HL-60 (cell line): Measurements from ENCODE around the gene DENND4A.

Experiments used
- DNase-seq, 2 experiments: peaks; one replicate each; pipeline ENCODE4 v3.0.0-alpha.2; 2010 to 2020; ENCODE audit warnings: low read depth in 1 of 2, low spot score in 1 of 2
- H3K27ac ChIP-seq: fragments of 250-450 bp; sonication (Bioruptor Pico); replicated peaks from 2 replicates; pipeline ENCODE4 v1.5.1; 2020; ENCODE audit warnings: mild to moderate bottlenecking, moderate library complexity
- H3K27me3 ChIP-seq: fragments of 250-450 bp; sonication (Bioruptor Pico); 2 replicates; pipeline ENCODE4 v1.5.1; 2021; ENCODE audit warnings: mild to moderate bottlenecking, moderate library complexity; ENCODE audit not compliant: insufficient read depth, poor library complexity, severe bottlenecking
- H3K4me3 ChIP-seq: replicated peaks from 2 replicates; pipeline ENCODE4 v1.5.1; 2011; ENCODE audit warnings: mild to moderate bottlenecking, control low read depth, low read length; ENCODE audit not compliant: insufficient read depth
- CTCF ChIP-seq: IDR thresholded peaks from one replicate; pipeline ENCODE4 v1.5.1; 2011; ENCODE audit warnings: low read length, control low read depth, inconsistent platforms; ENCODE audit not compliant: insufficient read depth
- GABPA ChIP-seq: IDR thresholded peaks from 2 replicates; pipeline ENCODE4 v1.6.1; 2012; ENCODE audit warnings: low read depth
- POLR2AphosphoS5 ChIP-seq: IDR thresholded peaks from 2 replicates; pipeline ENCODE4 v1.6.1; 2012; ENCODE audit warnings: low read depth
- REST ChIP-seq: IDR thresholded peaks from 2 replicates; pipeline ENCODE4 v1.6.1; 2012; ENCODE audit warnings: low read depth; ENCODE audit not compliant: insufficient replicate concordance
- SPI1 ChIP-seq: IDR thresholded peaks from 2 replicates; pipeline ENCODE4 v1.6.1; 2012; ENCODE audit warnings: low read depth, mild to moderate bottlenecking, borderline replicate concordance

The DENND4A gene

DNA sequence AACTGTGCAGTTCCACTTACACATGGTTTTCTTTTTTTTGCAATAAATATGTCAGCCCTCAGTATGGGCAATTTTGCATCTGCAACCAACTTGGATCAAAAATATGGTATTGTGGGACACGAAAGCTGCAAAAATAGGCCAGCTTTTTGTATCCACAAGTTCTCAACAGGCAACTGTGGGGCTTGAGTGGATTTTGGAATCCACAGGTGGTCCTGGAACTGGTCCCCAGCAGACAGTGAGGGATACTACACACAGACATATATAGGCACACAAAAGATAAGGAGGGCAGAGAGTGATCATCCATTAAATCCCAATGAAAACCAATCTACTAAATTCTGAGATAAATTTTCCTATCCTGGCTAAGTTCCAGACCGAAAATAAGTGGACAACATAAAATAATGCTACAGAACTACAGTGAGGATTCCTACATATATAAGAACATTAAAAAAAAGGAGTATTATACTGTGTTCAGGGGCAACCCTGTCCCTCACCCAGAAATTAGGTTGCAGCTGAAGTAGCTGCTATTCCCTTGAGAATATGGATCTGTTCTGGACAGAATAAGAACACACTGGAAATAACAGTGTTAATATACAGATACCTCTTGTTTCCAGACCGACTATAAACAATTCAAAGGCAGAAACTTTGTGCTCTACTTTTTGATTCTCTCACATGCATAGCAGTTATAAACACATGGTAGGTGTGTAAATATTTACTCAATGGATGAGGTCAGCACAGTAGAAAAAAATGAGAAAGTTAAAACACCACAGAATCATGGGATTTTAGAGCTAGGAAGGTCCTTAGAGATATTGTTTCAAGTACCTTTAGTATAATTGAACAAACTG, 25.4 kb downstream of the DENND4A start:
- H3K27me3 ChIP-seq = no peaks in the 10 kb centered on the region
- no peak overlapping the region for H3K4me3 ChIP-seq
- no peak for DNase-seq
- TF ChIP-seq REST (no peak), GABPA (no peak), POLR2AphosphoS5 (no peak), CTCF (no peak), SPI1 (no peak)
- no peak overlapping the region for H3K27ac ChIP-seq

GRCh38 chr15:65765106-65765505, 27.0 kb downstream of the DENND4A start:
- no peak for DNase-seq
- no peak overlapping the region for H3K27ac ChIP-seq
- H3K27me3 ChIP-seq = no peaks in the 10 kb centered on the region
- TF ChIP-seq SPI1 (no peak), REST (no peak), CTCF (no peak), POLR2AphosphoS5 (no peak), GABPA (no peak)
- H3K4me3 ChIP-seq = no peak overlapping the region

- no peak for DNase-seq
- TF ChIP-seq GABPA (no peak), SPI1 (no peak), CTCF (no peak), REST (no peak), POLR2AphosphoS5 (no peak)
- Histone ChIP-seq H3K4me3 (no peak overlapping the region), H3K27ac (no peak overlapping the region), H3K27me3 (no peaks in the 10 kb centered on the region)
These were observed 28.9 kb downstream of the DENND4A start for GRCh38 chr15:65762914-65763787.
